Mesendoderm (in vitro differentiated cells): ENCODE measurements around the gene EIF1AD.

Experiments used
- DNase-seq: peaks from one replicate; pipeline ENCODE4 v3.0.0; 2013
- H2AK5ac ChIP-seq: 2 replicates; pipeline ENCODE4 v1.6.1; 2013; ENCODE audit warnings: low read length, inconsistent platforms
- H2BK120ac ChIP-seq: 2 replicates; pipeline ENCODE4 v1.6.1; 2013; ENCODE audit warnings: low read depth, mild to moderate bottlenecking, low read length, moderate library complexity, mixed read lengths
- H2BK15ac ChIP-seq: replicated peaks from 2 replicates; pipeline ENCODE4 v1.6.1; 2013; ENCODE audit warnings: low read depth, mild to moderate bottlenecking, moderate library complexity
- H2BK5ac ChIP-seq: 2 replicates; pipeline ENCODE4 v1.6.1; 2013; ENCODE audit warnings: low read length, inconsistent platforms
- H3K18ac ChIP-seq: 2 replicates; pipeline ENCODE4 v1.6.1; 2013; ENCODE audit warnings: mild to moderate bottlenecking, low read length, mixed read lengths
- H3K23ac ChIP-seq: one replicate; pipeline ENCODE4 v1.6.1; 2013; ENCODE audit warnings: low read length
- H3K27ac ChIP-seq: 2 replicates; pipeline ENCODE4 v1.5.1; 2013; ENCODE audit warnings: low read depth, mild to moderate bottlenecking, inconsistent platforms, low read length, moderate library complexity
- H3K27me3 ChIP-seq: 2 replicates; pipeline ENCODE4 v1.6.1; 2013; ENCODE audit warnings: low read length, control low read depth, mild to moderate bottlenecking, inconsistent platforms; ENCODE audit not compliant: insufficient read depth, poor library complexity
- H3K36me3 ChIP-seq: 2 replicates; pipeline ENCODE4 v1.6.1; 2013; ENCODE audit warnings: low read length, inconsistent platforms; ENCODE audit not compliant: control insufficient read depth, insufficient read depth
- H3K4ac ChIP-seq: one replicate; pipeline ENCODE4 v1.6.1; 2013; ENCODE audit warnings: low read depth, mild to moderate bottlenecking, low read length, moderate library complexity
- H3K4me1 ChIP-seq: 2 replicates; pipeline ENCODE4 v1.6.1; 2013; ENCODE audit warnings: low read depth, low read length, inconsistent platforms; ENCODE audit not compliant: control insufficient read depth
- H3K4me2 ChIP-seq: 2 replicates; pipeline ENCODE4 v1.6.1; 2013; ENCODE audit warnings: low read length
- H3K4me3 ChIP-seq: 2 replicates; pipeline ENCODE4 v1.5.1; 2013; ENCODE audit warnings: mild to moderate bottlenecking, low read length
- H3K56ac ChIP-seq: one replicate; pipeline ENCODE4 v1.6.1; 2013; ENCODE audit warnings: low read length
- H3K79me1 ChIP-seq: 2 replicates; pipeline ENCODE4 v1.6.1; 2013; ENCODE audit warnings: low read length, inconsistent platforms
- H3K79me2 ChIP-seq: 2 replicates; pipeline ENCODE4 v1.6.1; 2013; ENCODE audit warnings: mild to moderate bottlenecking, low read length; ENCODE audit not compliant: control insufficient read depth, insufficient read depth
- H3K9ac ChIP-seq: 2 replicates; pipeline ENCODE4 v1.6.1; 2013; ENCODE audit warnings: low read length, inconsistent platforms
- H4K5ac ChIP-seq: one replicate; pipeline ENCODE4 v1.6.1; 2013; ENCODE audit warnings: low read length
- H4K8ac ChIP-seq: one replicate; pipeline ENCODE4 v1.6.1; 2013; ENCODE audit warnings: low read depth, mild to moderate bottlenecking, control low read depth, low read length, moderate library complexity
- WGBS: extraction: QIAGEN DNeasy Blood & Tissue Kit; methylation state at CpG from one replicate; pipeline ENCODE4 v1.1.7; 2013; ENCODE audit warnings: low lambda C conversion rate, missing lambda C conversion rate; ENCODE audit not compliant: insufficient coverage; ENCODE audit errors: extremely low coverage; 5-methylcytosine and 5-hydroxymethylcytosine counted together

EIF1AD gene

GRCh38 chr11:66046901-66047300 lies 44.9 kb upstream of the EIF1AD start:
- Histone ChIP-seq H3K23ac (no peak overlapping the region), H2BK5ac (no peak overlapping the region), H2AK5ac (no peak overlapping the region), H3K79me2 (no peaks in the 10 kb centered on the region), H3K4me3 (no peak overlapping the region), H3K36me3 (no peaks in the 10 kb centered on the region), H3K4ac (no peak overlapping the region), H2BK120ac (no peak overlapping the region), H3K27ac (no peak overlapping the region), H2BK15ac (no peak overlapping the region), H4K5ac (no peak overlapping the region), H3K4me2 (no peak overlapping the region), H3K27me3 (no peaks in the 10 kb centered on the region), H3K79me1 (no peaks in the 10 kb centered on the region), H3K9ac (no peak overlapping the region), H4K8ac (no peak overlapping the region), H3K18ac (no peak overlapping the region), H3K56ac (no peak overlapping the region), H3K4me1 (peaks cover 2% of the 10 kb centered on the region)
- WGBS = no CpG with 5 or more reads among the region's 3 CpGs
- DNase-seq = no peak

- Histone ChIP-seq H3K79me1 (no peaks in the 10 kb centered on the region), H3K4ac (no peak overlapping the region), H3K56ac (no peak overlapping the region), H2BK120ac (no peak overlapping the region), H3K18ac (no peak overlapping the region), H3K27ac (no peak overlapping the region), H3K36me3 (no peaks in the 10 kb centered on the region), H3K4me3 (no peak overlapping the region), H3K23ac (no peak overlapping the region), H4K5ac (no peak overlapping the region), H4K8ac (no peak overlapping the region), H3K79me2 (no peaks in the 10 kb centered on the region), H3K27me3 (no peaks in the 10 kb centered on the region), H3K9ac (no peak overlapping the region), H3K4me2 (no peak overlapping the region), H2AK5ac (no peak overlapping the region), H2BK15ac (no peak overlapping the region), H3K4me1 (no peaks in the 10 kb centered on the region), H2BK5ac (no peak overlapping the region)
- WGBS = no CpG with 5 or more reads among the region's 11 CpGs
- DNase-seq = peak; percentile 91
Measured at GRCh38 chr11:66045177-66045639, 43.3 kb upstream of the EIF1AD start.

- Histone ChIP-seq H3K79me1 (no peaks in the 10 kb centered on the region), H3K4me1 (no peaks in the 10 kb centered on the region), H3K23ac (no peak overlapping the region), H4K5ac (no peak overlapping the region), H2AK5ac (no peak overlapping the region), H2BK120ac (no peak overlapping the region), H3K27me3 (no peaks in the 10 kb centered on the region), H3K56ac (no peak overlapping the region), H3K9ac (no peak overlapping the region), H3K18ac (no peak overlapping the region), H2BK15ac (no peak overlapping the region), H3K36me3 (no peaks in the 10 kb centered on the region), H4K8ac (no peak overlapping the region), H3K4ac (no peak overlapping the region), H3K4me3 (no peak overlapping the region), H3K79me2 (no peaks in the 10 kb centered on the region), H3K4me2 (no peak overlapping the region), H2BK5ac (no peak overlapping the region), H3K27ac (no peak overlapping the region)
- DNase-seq = no peak
- no CpG with 5 or more reads among the region's 6 CpGs for WGBS
Measured at GRCh38 chr11:66044757-66045156, 42.8 kb upstream of the EIF1AD start.

- no peak overlapping the region for H3K23ac ChIP-seq
- no peak overlapping the region for H3K4me3 ChIP-seq
- no peak overlapping the region for H2BK15ac ChIP-seq
- H3K9ac ChIP-seq = no peak overlapping the region
- H3K4ac ChIP-seq = no peak overlapping the region
- H3K4me1 ChIP-seq = no peaks in the 10 kb centered on the region
- H3K56ac ChIP-seq = no peak overlapping the region
- H3K27ac ChIP-seq = no peak overlapping the region
- no peak overlapping the region for H4K5ac ChIP-seq
- no peaks in the 10 kb centered on the region for H3K36me3 ChIP-seq
- no peak overlapping the region for H3K18ac ChIP-seq
- WGBS = no CpG with 5 or more reads among the region's 88 CpGs
- no peaks in the 10 kb centered on the region for H3K79me2 ChIP-seq
- H3K27me3 ChIP-seq = no peaks in the 10 kb centered on the region
- no peak overlapping the region for H2BK120ac ChIP-seq
- no peak overlapping the region for H2AK5ac ChIP-seq
- no peaks in the 10 kb centered on the region for H3K79me1 ChIP-seq
- no peak overlapping the region for H4K8ac ChIP-seq
- H3K4me2 ChIP-seq = no peak overlapping the region
- DNase-seq = no peak
- H2BK5ac ChIP-seq = no peak overlapping the region
Measured at GRCh38 chr11:66042996-66043906, 41.3 kb upstream of the EIF1AD start.

GRCh38 chr11:66042227-66042995 lies 40.5 kb upstream of the EIF1AD start:
- H3K79me2 ChIP-seq = no peaks in the 10 kb centered on the region
- no peak overlapping the region for H3K4me3 ChIP-seq
- H4K8ac ChIP-seq = no peak overlapping the region
- no peak overlapping the region for H3K27ac ChIP-seq
- no peak overlapping the region for H3K4me2 ChIP-seq
- no peak overlapping the region for H2AK5ac ChIP-seq
- no peaks in the 10 kb centered on the region for H3K79me1 ChIP-seq
- WGBS = no CpG with 5 or more reads among the region's 81 CpGs
- H3K27me3 ChIP-seq = no peaks in the 10 kb centered on the region
- no peak for DNase-seq
- no peak overlapping the region for H3K56ac ChIP-seq
- H3K18ac ChIP-seq = no peak overlapping the region
- no peak overlapping the region for H2BK15ac ChIP-seq
- no peak overlapping the region for H3K23ac ChIP-seq
- no peak overlapping the region for H4K5ac ChIP-seq
- H3K4me1 ChIP-seq = no peaks in the 10 kb centered on the region
- H3K9ac ChIP-seq = no peak overlapping the region
- no peak overlapping the region for H2BK5ac ChIP-seq
- H3K4ac ChIP-seq = no peak overlapping the region
- no peak overlapping the region for H2BK120ac ChIP-seq
- H3K36me3 ChIP-seq = no peaks in the 10 kb centered on the region
